Eye (tissue), 1 donor: ENCODE results near the gene HHIPL1.

Experiments used
- DNase-seq: peaks from one replicate; pipeline ENCODE4 v3.0.0-alpha.2; 2015

HHIPL1 gene

GRCh38 chr14:99677231-99678140, 32.6 kb downstream of the HHIPL1 start:
- DNase-seq: no peak

GRCh38 chr14:99678198-99678597, 33.3 kb downstream of the HHIPL1 start:
- DNase-seq: no peak

- DNase-seq: no peak
Observed at GRCh38 chr14:99679111-99679510, 34.2 kb downstream of the HHIPL1 start.

GRCh38 chr14:99679543-99679942, 34.6 kb downstream of the HHIPL1 start:
- no peak for DNase-seq

- DNase-seq: no peak
Observed at GRCh38 chr14:99679996-99680395, 35.1 kb downstream of the HHIPL1 start.

GRCh38 chr14:99681101-99681831, 36.3 kb downstream of the HHIPL1 start:
- no peak for DNase-seq

- no peak for DNase-seq
Observed at GRCh38 chr14:99681832-99682148, 36.9 kb downstream of the HHIPL1 start.

GRCh38 chr14:99682809-99683618, 38.1 kb downstream of the HHIPL1 start:
- peak; percentile 94 for DNase-seq

- DNase-seq: peak; percentile 100
Observed at GRCh38 chr14:99683619-99684409, 38.9 kb downstream of the HHIPL1 start, which contains the start of gene CYP46A1. Gene CYP46A1 (plus strand): TSS chr14:99684298. CDS start chr14:99684418, 120 bp downstream.

- DNase-seq: peak; percentile 71
Observed at GRCh38 chr14:99684410-99684934, 39.5 kb downstream of the HHIPL1 start.

- DNase-seq: no peak
Observed at GRCh38 chr14:99685151-99685591, 40.2 kb downstream of the HHIPL1 start.

GRCh38 chr14:99685596-99685995, 40.7 kb downstream of the HHIPL1 start:
- DNase-seq: no peak

- DNase-seq: no peak
Observed at GRCh38 chr14:99686557-99687283, 41.8 kb downstream of the HHIPL1 start.

- no peak for DNase-seq
Observed at GRCh38 chr14:99687284-99688209, 42.6 kb downstream of the HHIPL1 start.

GRCh38 chr14:99688210-99688581, 43.3 kb downstream of the HHIPL1 start:
- DNase-seq: no peak

- no peak for DNase-seq
Observed at GRCh38 chr14:99688629-99689028, 43.7 kb downstream of the HHIPL1 start.

GRCh38 chr14:99689266-99690236, 44.6 kb downstream of the HHIPL1 start:
- DNase-seq: no peak

- no peak for DNase-seq
Observed at GRCh38 chr14:99690636-99691035, 45.7 kb downstream of the HHIPL1 start.
